HS-5 (cell line): ENCODE results near the gene ENOX1.

Source experiments
- DNase-seq: peaks from one replicate; pipeline ENCODE4 v3.0.0-alpha.2; 2012; ENCODE audit warnings: low read depth

ENOX1 gene

GRCh38 chr13:43286751-43287150, 500.0 kb downstream of the ENOX1 start:
- no peak for DNase-seq

- DNase-seq = no peak
Observed at GRCh38 chr13:43285933-43286597, 500.7 kb downstream of the ENOX1 start.

GRCh38 chr13:43284162-43284561, 502.6 kb downstream of the ENOX1 start:
- DNase-seq = no peak

GRCh38 chr13:43279696-43280095, 507.1 kb downstream of the ENOX1 start:
- DNase-seq = no peak

- no peak for DNase-seq
Observed at GRCh38 chr13:43278127-43278526, 508.6 kb downstream of the ENOX1 start.

GRCh38 chr13:43277142-43277541, 509.6 kb downstream of the ENOX1 start:
- no peak for DNase-seq

GRCh38 chr13:43274881-43275280, 511.9 kb downstream of the ENOX1 start:
- no peak for DNase-seq

GRCh38 chr13:43273362-43273761, 513.4 kb downstream of the ENOX1 start:
- DNase-seq = no peak

GRCh38 chr13:43272851-43273250, 513.9 kb downstream of the ENOX1 start:
- DNase-seq = no peak

- DNase-seq = no peak
Observed at GRCh38 chr13:43271152-43271551, 515.6 kb downstream of the ENOX1 start.

GRCh38 chr13:43270130-43270830, 516.5 kb downstream of the ENOX1 start:
- DNase-seq = no peak

- no peak for DNase-seq
Observed at GRCh38 chr13:43269037-43269481, 517.7 kb downstream of the ENOX1 start.

- DNase-seq = no peak
Observed at GRCh38 chr13:43268632-43269031, 518.1 kb downstream of the ENOX1 start.

- no peak for DNase-seq
Observed at GRCh38 chr13:43267916-43268315, 518.9 kb downstream of the ENOX1 start.

GRCh38 chr13:43266936-43267615, 519.7 kb downstream of the ENOX1 start:
- DNase-seq = no peak

- no peak for DNase-seq
Observed at GRCh38 chr13:43265028-43265427, 521.7 kb downstream of the ENOX1 start.

- DNase-seq = no peak
Observed at GRCh38 chr13:43264458-43264857, 522.3 kb downstream of the ENOX1 start.

GRCh38 chr13:43263047-43263446, 523.7 kb downstream of the ENOX1 start:
- DNase-seq = no peak

- no peak for DNase-seq
Observed at GRCh38 chr13:43260999-43261398, 525.8 kb downstream of the ENOX1 start.

GRCh38 chr13:43258771-43259170, 528.0 kb downstream of the ENOX1 start:
- DNase-seq = no peak

GRCh38 chr13:43257765-43258164, 529.0 kb downstream of the ENOX1 start:
- no peak for DNase-seq

- no peak for DNase-seq
Observed at GRCh38 chr13:43251961-43252360, 534.8 kb downstream of the ENOX1 start.

- DNase-seq = no peak
Observed at GRCh38 chr13:43246382-43246781, 540.4 kb downstream of the ENOX1 start.
